ENCODE measurements around the gene CHN2.

CHN2 gene

GRCh38 chr7:29364661-29365060 lies 170.1 kb downstream of the CHN2 start:
- no peak for DNase-seq (ENCODE audit: low spot score)

- no peak for DNase-seq (ENCODE audit: low spot score)
Measured at GRCh38 chr7:29365423-29365822, 170.8 kb downstream of the CHN2 start.

- no peak for DNase-seq (ENCODE audit: low spot score)
Measured at GRCh38 chr7:29367784-29368183, 173.2 kb downstream of the CHN2 start.

GRCh38 chr7:29369909-29370488 lies 175.4 kb downstream of the CHN2 start:
- no peak for DNase-seq (ENCODE audit: low spot score)

- no peak for DNase-seq (ENCODE audit: low spot score)
Measured at GRCh38 chr7:29370531-29371314, 176.1 kb downstream of the CHN2 start.

GRCh38 chr7:29371472-29371871 lies 176.9 kb downstream of the CHN2 start:
- DNase-seq (ENCODE audit: low spot score), result no peak

GRCh38 chr7:29372351-29373090 lies 177.9 kb downstream of the CHN2 start:
- DNase-seq (ENCODE audit: low spot score), result no peak

- no peak for DNase-seq (ENCODE audit: low spot score)
Measured at GRCh38 chr7:29375641-29376562, 181.3 kb downstream of the CHN2 start.

GRCh38 chr7:29377718-29378117 lies 183.1 kb downstream of the CHN2 start:
- DNase-seq (ENCODE audit: low spot score), result no peak

- no peak for DNase-seq (ENCODE audit: low spot score)
Measured at GRCh38 chr7:29379551-29379950, 185.0 kb downstream of the CHN2 start.

GRCh38 chr7:29381206-29382094 lies 186.9 kb downstream of the CHN2 start:
- no peak for DNase-seq (ENCODE audit: low spot score)

GRCh38 chr7:29384277-29384676 lies 189.7 kb downstream of the CHN2 start:
- no peak for DNase-seq (ENCODE audit: low spot score)

GRCh38 chr7:29385214-29385814 lies 190.7 kb downstream of the CHN2 start:
- DNase-seq (ENCODE audit: low spot score), result no peak

- peak; percentile 9 for DNase-seq (ENCODE audit: low spot score)
Measured at GRCh38 chr7:29386196-29386765, 191.7 kb downstream of the CHN2 start.

- DNase-seq (ENCODE audit: low spot score), result no peak
Measured at GRCh38 chr7:29391262-29391661, 196.7 kb downstream of the CHN2 start.

GRCh38 chr7:29394321-29394720 lies 199.7 kb downstream of the CHN2 start:
- no peak for DNase-seq (ENCODE audit: low spot score)

- no peak for DNase-seq (ENCODE audit: low spot score)
Measured at GRCh38 chr7:29396563-29396962, 202.0 kb downstream of the CHN2 start.

- no peak for DNase-seq (ENCODE audit: low spot score)
Measured at GRCh38 chr7:29397398-29397797, 202.8 kb downstream of the CHN2 start.

- no peak for DNase-seq (ENCODE audit: low spot score)
Measured at GRCh38 chr7:29398011-29398410, 203.4 kb downstream of the CHN2 start.

- no peak for DNase-seq (ENCODE audit: low spot score)
Measured at GRCh38 chr7:29400437-29400836, 205.9 kb downstream of the CHN2 start.
